GM18507 (cell line): Measurements from ENCODE around the gene IRF2.
A peak's percentile ranks its signal among the peaks of the same experiment; 100 is the strongest.

Experiments
- DNase-seq: peaks from one replicate; pipeline ENCODE4 v3.0.0; 2011; ENCODE audit warnings: low read depth; ENCODE audit not compliant: insufficient read length; ENCODE audit errors: extremely low spot score
- FAIRE-seq: peaks from 2 replicates; lab custom pipeline; 2011; peaks lifted over from hg19 to GRCh38; lab: Jason Lieb, UNC

IRF2 gene

GRCh38 chr4:184476695-184477094, 2.3 kb upstream of the IRF2 start:
- FAIRE-seq (no peak), DNase-seq (no peak)

GRCh38 chr4:184475498-184475897, 1.1 kb upstream of the IRF2 start:
- DNase-seq (no peak), FAIRE-seq (no peak)

GRCh38 chr4:184475096-184475461, 729 bp upstream of the IRF2 start:
- no peak for FAIRE-seq
- no peak for DNase-seq

GRCh38 chr4:184473499-184474262, 669 bp downstream of the IRF2 start:
- DNase-seq (no peak), FAIRE-seq (peak; percentile 75)

- DNase-seq = peak; percentile 39
These were observed 1.5 kb downstream of the IRF2 start for GRCh38 chr4:184472614-184473498.

GRCh38 chr4:184471881-184472613, 2.3 kb downstream of the IRF2 start:
- DNase-seq (no peak), FAIRE-seq (peak; percentile 78)

More at GRCh38 chr4:184472614-184473498, 1.5 kb downstream of the IRF2 start:
- peak; percentile 57 for FAIRE-seq

GRCh38 chr4:184470785-184471110, 3.6 kb downstream of the IRF2 start:
- FAIRE-seq (no peak), DNase-seq (no peak)

- DNase-seq (no peak), FAIRE-seq (no peak)
These were observed 7.7 kb downstream of the IRF2 start for GRCh38 chr4:184466634-184467033.

- DNase-seq (no peak), FAIRE-seq (no peak)
These were observed 9.4 kb downstream of the IRF2 start for GRCh38 chr4:184464759-184465454.

GRCh38 chr4:184463856-184464255, 10.5 kb downstream of the IRF2 start:
- FAIRE-seq (no peak), DNase-seq (no peak)

- DNase-seq (no peak), FAIRE-seq (no peak)
These were observed 11.2 kb downstream of the IRF2 start for GRCh38 chr4:184463158-184463557.

- no peak for DNase-seq
- no peak for FAIRE-seq
These were observed 11.6 kb downstream of the IRF2 start for GRCh38 chr4:184462724-184463123.

- no peak for FAIRE-seq
- no peak for DNase-seq
These were observed 12.5 kb downstream of the IRF2 start for GRCh38 chr4:184461711-184462441.

GRCh38 chr4:184460499-184461285, 13.7 kb downstream of the IRF2 start:
- DNase-seq = no peak

GRCh38 chr4:184459413-184459812, 14.9 kb downstream of the IRF2 start:
- FAIRE-seq = no peak
- DNase-seq = no peak

More at GRCh38 chr4:184460499-184461285, 13.7 kb downstream of the IRF2 start:
- FAIRE-seq = peak; percentile 62

GRCh38 chr4:184457535-184458249, 16.7 kb downstream of the IRF2 start:
- no peak for DNase-seq
- FAIRE-seq = peak; percentile 21

- DNase-seq (no peak), FAIRE-seq (no peak)
These were observed 18.0 kb downstream of the IRF2 start for GRCh38 chr4:184456337-184456736.

GRCh38 chr4:184455299-184455698, 19.1 kb downstream of the IRF2 start:
- FAIRE-seq (no peak), DNase-seq (no peak)
